HG03520 (cell line): ENCODE results near the gene KIZ.

Source experiments
- ATAC-seq: cut with Tn5 transposase; IDR thresholded peaks from one replicate; pipeline ENCODE4 v1.9.1; 2021; ENCODE audit warnings: mild to moderate bottlenecking, moderate library complexity; ENCODE audit not compliant: unreplicated experiment

KIZ gene

GRCh38 chr20:21257192-21257591 lies 131.3 kb downstream of the KIZ start:
- no peak for ATAC-seq

GRCh38 chr20:21258411-21258810 lies 132.5 kb downstream of the KIZ start:
- ATAC-seq: no peak

- no peak for ATAC-seq
Measured at GRCh38 chr20:21259346-21259745, 133.5 kb downstream of the KIZ start.

GRCh38 chr20:21262812-21263211 lies 136.9 kb downstream of the KIZ start:
- ATAC-seq: no peak

- no peak for ATAC-seq
Measured at GRCh38 chr20:21265261-21266190, 139.6 kb downstream of the KIZ start.

- ATAC-seq: no peak
Measured at GRCh38 chr20:21266191-21266536, 140.3 kb downstream of the KIZ start.

GRCh38 chr20:21269772-21270171 lies 143.9 kb downstream of the KIZ start:
- no peak for ATAC-seq

- no peak for ATAC-seq
Measured at GRCh38 chr20:21270806-21271205, 144.9 kb downstream of the KIZ start.

GRCh38 chr20:21272279-21272678 lies 146.4 kb downstream of the KIZ start:
- no peak for ATAC-seq

- no peak for ATAC-seq
Measured at GRCh38 chr20:21272679-21273078, 146.8 kb downstream of the KIZ start.

- no peak for ATAC-seq
Measured at GRCh38 chr20:21273755-21274386, 148.0 kb downstream of the KIZ start.

- no peak for ATAC-seq
Measured at GRCh38 chr20:21278829-21279228, 152.9 kb downstream of the KIZ start.

GRCh38 chr20:21279706-21280521 lies 154.0 kb downstream of the KIZ start:
- no peak for ATAC-seq

- ATAC-seq: no peak
Measured at GRCh38 chr20:21280522-21281016, 154.7 kb downstream of the KIZ start.

- ATAC-seq: no peak
Measured at GRCh38 chr20:21286775-21287174, 160.9 kb downstream of the KIZ start.

GRCh38 chr20:21288587-21289370 lies 162.9 kb downstream of the KIZ start:
- ATAC-seq: no peak

GRCh38 chr20:21289651-21290050 lies 163.8 kb downstream of the KIZ start:
- no peak for ATAC-seq

- no peak for ATAC-seq
Measured at GRCh38 chr20:21291026-21291425, 165.1 kb downstream of the KIZ start.

- no peak for ATAC-seq
Measured at GRCh38 chr20:21294755-21295154, 168.9 kb downstream of the KIZ start.
